Kidney glomerular epithelial cell (primary cell): ENCODE results near the gene KCNIP1.
"Not testable (repeated sequence)": the region's sequence is repeated elsewhere in the genome, so short reads cannot be mapped to it uniquely, and the experiment has no call there.

Experiments
- DNase-seq: peaks from one replicate; lab custom pipeline; 2025; lab: John Stamatoyannopoulos, UW

The KCNIP1 gene

DNA sequence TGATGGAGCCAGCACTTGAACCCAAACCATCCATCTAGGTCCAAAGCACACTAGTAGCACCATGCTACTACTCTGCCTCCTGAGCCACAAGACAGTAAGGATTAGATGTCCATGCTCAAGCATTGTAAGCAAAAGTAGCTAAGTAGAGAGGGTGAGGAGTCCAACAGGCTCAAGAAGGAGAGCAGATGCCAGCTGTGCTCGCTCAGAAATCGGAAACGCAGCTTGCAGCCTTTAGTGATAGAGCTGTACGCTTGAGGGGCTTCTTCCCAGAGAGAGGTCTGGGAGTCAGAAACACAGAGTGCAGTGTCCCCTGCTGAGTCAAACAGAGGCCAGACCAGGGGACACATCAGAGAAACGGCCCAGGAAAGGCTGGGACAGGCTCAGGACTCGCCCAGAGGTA, 247.0 kb downstream of the KCNIP1 start:
- DNase-seq, result no peak

DNA sequence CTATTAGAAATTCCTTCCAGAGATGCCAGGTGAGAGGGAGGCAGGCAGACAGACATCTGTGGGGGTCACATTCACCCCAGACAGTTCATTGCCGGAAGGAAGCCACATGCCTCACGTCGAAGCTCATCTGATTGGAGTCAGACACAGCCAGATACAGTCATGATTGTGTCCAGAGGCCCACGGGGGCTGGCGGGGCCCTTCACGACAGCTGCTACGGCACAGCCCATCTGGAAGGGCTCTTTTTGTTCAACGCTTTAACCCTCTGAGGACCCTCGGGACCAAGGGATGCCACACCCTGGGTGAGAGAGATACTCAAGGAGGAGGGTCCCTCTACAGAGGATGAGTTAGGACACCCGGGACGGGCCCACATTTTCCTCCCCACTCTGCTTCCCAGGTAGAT, 247.8 kb downstream of the KCNIP1 start:
- no peak for DNase-seq

DNA sequence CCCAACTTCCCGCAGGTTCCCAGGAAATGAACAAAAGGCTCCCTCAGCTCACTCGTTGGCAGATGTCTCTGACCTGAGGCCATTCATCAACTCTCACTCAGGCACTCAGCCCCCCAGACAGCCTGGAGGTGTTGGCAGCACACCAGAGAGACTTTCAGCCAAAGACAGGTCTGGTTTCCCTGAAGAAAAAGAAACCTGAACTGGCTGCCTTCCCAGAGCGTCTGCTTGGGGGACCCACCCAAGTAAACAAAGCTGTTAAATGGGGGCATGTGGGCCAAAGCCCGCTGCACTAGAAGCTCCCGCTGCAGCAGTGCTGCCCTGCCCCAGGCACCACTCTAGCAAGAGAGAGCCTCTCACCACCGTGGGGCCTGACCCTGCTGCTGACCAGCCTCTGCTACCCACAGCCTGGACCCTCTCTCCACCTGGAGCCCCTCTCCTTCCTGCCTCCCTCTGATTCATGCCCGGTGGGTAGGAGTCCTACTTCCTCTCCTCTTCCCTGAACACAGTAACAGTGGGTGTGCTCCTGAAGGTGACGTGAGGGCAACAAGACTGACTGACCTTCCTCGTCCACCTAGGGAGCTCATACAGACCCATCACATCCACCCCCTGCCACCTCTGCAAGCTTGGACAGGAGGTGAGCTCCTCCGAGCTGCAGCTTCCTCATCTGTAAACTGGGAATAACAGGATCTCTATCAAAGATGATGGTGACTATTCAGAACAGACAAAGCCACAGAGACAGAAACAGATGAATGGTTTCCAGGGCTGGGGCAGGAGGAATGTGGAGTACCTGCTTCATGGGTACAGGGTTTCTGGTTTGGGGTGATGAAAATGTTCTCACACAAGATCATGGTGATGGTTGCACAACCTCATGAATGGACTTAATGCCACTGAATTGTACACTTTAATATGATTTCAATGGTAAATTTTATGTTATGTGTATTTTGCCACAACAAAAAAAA, 248.7 kb downstream of the KCNIP1 start:
- no peak for DNase-seq

DNA sequence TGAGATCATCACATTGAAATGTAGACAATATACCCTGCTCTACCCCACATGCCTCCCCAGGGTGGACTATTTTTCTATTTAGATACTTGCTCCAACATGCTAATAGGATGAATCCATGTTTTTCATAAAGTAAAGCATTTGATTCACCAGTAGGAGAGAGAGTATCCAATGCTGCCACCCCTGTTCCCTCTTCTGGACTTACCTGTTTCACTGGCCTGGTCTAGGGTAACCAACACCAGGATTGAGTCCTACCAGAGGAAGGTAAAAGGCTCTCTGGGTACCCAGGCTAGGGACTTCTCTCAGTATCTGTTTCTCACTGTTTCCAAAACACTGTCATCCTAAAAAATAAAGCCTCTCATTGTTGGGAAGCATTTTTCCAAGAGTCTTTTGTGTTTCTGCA, 249.5 kb downstream of the KCNIP1 start:
- DNase-seq, result no peak

DNA sequence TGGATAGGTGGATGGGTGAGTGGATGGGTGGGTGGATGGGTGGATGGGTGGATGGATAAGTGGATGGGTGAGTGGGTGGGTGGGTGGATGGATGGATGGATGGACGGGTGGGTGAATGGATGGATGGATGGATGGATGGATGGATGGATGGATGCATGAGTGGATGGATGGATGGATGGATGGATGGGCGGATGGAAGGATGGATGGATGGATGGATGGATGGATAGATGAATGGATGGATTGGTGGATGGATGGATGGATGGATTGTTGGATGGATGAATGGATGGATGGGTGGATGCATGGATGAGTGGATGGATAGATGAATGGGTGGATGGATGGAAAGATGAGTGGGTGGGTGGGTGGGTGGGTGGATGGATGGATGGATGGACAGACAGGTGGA, 250.7 kb downstream of the KCNIP1 start:
- DNase-seq, result not testable (repeated sequence)

DNA sequence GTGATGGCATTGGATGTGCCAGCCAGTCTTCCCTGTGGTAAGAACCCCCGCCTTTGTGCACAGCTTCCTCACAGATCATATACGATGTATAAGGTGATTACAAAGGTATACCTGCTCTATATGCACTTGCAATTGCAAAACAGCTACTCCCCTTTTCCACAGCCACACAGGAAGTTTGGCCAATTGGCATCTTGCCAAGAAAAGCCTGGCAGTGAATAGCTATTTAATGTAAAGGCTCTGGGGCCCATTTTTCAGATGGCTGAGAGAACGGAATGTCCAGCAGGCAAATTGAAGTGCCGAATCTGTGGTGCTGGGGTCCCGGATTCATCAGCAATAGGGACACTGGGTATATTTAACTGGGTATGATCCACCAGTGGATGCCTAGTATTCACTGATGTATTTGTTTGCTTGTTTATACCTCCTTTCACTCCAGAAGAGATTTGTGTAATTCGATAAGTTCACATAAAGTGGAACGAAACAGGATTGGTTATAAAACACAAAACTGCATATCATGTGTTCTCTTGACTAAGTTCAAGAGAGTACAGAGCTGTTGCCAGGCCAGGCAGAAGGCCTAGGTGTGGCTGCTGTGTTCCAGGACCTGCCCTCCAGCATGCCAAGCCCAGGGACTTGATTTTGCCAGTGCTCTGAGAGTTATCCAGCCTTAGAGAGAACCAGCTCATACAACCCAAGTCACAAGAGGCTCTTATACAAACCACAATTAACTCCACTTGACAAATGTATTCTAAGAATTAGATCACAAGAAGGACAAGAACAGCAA, 252.0 kb downstream of the KCNIP1 start:
- no peak for DNase-seq

DNA sequence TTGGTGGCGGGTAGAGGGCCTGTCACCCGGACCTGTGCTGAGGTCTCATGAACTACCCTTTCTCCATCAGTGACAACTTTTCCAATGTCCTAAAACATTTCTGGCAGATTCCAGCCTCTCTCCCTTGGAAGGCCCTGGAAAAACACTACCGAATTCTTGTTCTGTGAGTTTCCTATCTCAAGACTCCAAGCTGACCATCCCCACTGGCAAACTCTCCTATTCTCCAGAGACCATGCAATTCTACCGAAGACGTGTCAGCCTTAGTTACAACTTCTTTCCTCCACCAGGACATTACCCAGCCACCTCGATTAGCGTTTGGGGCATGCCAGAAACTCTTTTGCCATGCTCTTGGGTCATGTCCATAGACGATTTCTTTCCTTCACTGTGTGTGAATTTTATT, 252.9 kb downstream of the KCNIP1 start:
- no peak for DNase-seq

DNA sequence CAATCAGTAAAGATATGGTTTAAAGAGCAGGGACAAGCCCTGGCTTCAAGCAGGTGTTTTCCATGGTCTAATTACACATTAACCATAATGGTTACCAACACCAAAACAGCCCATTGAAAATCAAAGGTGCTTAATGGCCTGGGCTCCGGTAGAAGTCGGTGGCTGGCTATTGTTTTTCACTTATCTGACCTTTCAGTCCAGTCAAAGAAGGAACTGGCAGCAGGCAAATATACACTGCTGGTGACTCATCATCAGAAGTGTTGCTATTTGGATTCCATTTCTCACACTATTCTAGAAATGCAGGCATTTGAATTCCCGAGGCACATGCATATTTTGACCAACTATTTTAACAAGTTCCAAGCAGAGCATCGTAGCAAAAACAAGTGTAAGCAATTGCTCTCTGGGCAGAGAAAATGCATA, 253.4 kb downstream of the KCNIP1 start:
- peak; percentile 38 for DNase-seq

DNA sequence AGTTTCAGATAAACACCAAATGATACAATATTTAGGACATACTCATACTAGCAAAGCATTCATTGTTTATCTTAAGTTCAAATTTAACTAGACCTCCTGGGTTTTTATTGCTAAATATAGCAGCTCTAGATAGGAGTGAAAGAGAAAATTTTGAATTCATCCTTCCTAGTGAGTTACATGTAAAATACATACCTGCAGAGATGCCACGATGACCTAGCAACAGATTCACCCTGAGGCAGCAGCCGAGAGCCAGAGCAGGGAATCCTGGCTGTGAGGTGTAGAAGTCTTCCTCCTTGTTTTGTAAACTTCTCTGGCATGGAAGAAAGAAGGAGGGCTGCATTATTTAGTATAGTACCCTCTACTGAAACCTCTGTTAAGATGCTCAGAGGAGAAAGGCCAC, 253.8 kb downstream of the KCNIP1 start:
- no peak for DNase-seq

DNA sequence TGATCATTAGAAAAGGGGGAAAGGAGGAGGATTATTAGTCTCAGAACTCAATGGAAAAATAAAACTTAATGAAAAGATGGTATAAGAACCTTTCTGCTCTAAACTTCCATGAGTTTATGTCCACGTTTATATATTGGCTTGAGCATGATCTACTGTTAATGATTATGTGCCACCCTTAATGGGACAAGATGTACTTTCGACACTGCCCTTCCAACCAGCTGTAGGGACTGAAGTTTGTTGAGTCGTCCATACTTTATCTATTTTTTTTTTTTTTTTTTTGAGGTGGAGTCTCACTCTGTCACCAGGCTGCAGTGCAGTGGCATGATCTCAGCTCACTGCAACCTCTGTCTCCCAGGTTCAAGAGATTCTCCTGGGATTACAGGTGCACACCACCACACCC, 254.7 kb downstream of the KCNIP1 start:
- DNase-seq, result no peak

DNA sequence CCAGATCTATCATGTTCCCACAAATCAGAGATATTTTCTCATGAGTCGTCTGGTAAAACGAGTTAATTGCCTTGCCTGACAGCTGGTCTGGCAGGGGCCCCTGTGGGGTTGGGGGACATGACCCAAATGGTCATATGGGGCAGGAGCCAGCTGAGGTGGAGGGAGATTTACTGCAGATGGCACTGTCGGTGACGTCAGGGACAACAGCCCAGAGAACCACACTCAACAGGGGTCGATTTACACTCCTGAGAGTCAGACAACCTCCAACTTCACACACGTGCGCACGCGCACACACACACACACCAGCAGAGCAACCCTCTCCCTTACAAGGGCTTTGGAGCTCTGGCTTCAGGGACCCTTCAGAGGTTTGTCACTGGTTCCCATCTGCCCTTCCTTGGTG, 256.3 kb downstream of the KCNIP1 start:
- no peak for DNase-seq

DNA sequence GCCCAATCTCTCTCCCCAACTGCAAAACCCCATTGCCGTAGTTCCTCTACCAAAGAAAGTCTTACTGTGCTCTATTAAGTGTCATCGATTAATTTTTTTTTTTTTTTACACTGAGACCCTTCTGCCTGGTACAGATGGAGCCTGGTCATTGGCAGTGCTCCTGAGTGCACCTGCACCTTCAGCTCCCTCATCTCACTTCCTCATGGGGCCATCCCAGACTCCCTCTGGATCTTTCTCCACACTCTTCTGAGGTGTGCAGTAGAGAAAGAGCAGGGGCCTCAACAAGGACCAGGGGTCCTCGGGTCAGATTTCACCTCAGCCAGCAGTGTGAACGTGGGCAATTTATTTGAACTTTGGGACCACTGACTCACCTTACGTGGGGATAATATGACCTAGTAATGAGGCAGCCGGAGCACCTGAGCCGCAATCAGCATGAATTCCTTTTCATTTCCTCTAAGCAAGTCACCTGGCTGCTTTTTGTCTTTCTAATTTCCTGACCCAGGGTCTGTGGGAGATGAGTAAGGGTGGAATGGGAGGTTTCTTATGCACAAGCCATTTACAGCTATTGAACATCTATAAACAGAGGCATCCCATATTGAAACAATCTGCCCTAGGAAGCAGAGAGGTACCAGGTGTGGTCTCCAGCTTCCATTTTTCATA, 257.4 kb downstream of the KCNIP1 start:
- DNase-seq, result no peak

DNA sequence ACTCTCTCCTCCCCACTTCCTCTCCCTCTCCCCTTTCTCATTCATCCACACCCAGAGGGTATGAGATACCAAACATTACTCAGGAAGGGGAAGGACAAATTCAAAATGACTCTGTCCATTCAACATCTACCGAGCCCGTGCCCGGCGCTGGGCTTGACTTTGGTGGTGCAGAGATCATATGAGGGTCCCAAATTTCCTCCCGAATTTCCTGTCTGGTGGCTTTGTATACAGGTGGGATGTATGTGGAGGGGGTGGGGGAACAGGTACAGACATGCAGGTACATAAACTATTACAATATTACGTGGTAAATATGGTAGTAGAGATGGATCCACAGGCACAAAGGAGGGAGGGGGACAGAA, 257.9 kb downstream of the KCNIP1 start:
- DNase-seq, result no peak

DNA sequence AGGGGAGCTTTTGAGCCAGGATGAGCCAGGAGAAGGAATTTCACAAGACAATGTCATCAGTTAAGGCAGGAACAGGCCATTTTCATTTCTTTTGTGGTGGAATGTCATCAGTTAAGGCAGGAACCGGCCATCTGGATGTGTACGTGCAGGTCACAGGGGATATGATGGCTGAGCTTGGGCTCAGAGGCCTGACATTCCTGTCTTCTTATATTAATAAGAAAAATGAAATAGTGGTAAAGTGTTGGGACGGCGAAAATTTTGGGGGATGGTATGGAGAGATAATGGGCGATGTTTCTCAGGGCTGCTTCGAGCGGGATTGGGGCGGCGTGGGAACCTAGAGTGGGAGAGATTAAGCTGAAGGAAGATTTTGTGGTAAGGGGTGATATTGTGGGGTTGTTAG, 258.5 kb downstream of the KCNIP1 start:
- not testable (repeated sequence) for DNase-seq

DNA sequence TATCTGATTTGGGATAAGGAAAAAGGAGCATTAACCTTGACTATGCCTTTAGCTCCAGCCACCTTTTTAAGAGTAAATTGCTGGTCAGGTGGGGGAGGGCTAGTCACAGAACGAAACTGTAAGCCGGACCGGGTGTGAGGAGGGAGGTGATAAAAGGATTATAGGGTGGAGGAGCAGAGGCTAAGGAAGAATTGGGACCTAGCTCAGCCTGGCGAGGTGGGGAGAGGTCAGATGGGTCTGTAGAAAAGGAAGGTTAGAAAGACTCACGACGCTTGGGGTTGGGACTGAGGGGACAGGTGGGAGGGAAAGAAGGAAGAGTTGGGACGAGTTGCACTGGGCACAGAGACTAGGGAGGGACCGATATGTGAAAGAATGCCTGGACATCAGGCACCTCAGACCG, 262.0 kb downstream of the KCNIP1 start:
- not testable (repeated sequence) for DNase-seq

DNA sequence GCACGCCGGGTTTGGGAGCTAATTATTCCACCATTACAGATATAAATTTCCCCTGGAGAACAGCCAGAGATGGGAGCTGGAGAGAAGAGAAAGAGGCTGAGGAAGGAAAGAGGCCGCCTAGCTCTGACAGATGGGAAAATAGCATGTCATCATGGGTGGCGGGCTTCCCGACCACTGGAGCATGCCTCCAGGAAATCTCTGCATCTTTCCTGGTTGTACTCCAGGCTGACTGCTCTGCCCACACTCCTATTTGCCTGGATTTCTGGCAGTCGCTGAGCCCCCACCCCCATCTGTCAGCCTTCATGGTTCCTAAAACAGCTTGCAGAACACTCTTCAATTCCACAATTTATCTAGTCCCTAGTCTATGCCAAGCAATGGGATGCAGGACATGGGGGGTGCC, 265.4 kb downstream of the KCNIP1 start:
- no peak for DNase-seq

DNA sequence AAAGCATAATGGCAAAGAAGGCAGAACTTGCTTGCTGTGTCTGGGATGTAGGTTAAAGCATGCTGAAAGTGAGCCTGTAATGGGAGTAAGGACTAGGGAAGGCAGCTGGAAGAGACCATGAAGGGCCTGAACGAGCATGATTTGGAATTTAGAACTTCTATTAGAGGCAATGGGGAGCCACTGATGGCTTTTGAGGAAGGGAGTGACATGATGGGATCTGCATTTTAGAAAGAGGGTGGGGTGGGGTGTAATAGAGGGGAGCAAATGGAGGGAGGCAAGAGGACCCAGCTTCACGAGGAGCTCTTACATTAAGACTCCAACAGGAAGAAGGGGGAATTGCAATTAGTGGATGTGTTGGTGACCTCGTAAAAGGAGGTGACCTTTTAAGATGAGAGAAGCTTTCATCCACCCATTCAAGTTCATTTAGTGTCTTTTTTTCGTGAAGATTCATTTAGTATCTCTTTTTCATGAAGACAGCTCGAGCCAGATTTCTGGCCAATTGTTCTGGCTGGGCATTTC, 266.1 kb downstream of the KCNIP1 start:
- no peak for DNase-seq

DNA sequence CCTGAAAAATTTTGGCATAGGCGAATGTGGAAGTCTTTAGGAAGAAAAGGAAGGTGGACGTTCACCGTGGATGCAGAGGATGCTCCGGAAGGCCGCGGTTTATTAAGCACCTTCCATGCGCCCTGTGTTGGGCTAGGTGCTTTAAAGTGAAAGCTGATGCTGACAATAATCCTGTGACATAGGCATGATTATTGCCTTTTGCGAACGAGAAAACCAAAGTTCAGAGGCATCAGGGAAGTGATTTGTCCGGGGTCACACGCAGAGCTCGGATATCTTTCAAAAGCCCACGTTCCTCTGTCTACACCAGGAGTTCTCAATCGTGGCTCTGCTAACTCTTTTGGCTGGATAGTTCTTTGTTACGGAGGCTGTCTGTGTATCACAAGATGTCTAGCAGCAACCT, 267.7 kb downstream of the KCNIP1 start:
- DNase-seq, result no peak

DNA sequence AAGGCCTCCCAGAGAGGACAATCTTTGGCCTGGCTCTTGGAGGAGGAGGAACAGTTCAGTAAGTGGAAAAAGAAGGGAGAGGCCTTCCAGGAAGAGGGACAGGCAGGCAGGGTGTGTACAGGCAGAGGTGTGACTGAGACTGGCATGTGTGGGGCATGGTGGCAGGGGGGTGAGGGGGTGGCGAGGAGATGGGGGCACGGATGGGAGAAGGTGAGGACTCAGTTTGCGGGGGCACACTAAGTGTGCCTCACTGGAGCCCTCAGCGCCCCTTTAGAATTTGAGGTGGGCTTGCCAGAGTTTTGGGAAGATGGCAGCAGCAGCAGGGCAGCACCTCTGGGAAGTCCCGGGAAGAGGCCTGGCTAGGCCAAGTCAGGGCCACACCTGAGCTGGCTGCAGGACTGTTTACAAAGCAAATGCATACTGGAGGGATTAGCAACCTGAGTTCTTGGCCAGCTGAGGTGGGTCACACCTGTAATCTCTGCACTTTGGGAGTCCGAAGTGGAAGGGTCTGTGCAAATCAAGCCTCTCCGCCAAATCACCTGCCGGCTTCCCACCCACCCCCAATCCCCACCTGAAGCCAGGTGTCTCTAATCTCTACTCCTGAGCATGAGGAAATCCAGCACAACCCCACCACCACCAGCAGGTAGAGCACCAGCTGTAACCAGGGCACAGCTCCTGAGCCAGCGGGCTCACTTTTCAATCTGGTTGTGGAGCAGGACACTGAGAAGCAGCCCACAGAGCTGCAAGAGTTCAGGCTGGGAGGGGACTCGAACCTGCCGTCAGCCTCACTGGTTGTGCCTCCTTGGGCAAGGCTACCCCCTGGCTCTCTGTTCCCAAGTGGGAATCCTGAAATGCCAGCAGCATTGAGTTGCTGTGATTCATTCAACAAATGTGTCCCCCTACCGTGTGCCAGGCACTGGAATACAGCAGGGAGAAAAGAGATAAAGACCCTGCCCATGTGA, 269.5 kb downstream of the KCNIP1 start:
- DNase-seq, result no peak

DNA sequence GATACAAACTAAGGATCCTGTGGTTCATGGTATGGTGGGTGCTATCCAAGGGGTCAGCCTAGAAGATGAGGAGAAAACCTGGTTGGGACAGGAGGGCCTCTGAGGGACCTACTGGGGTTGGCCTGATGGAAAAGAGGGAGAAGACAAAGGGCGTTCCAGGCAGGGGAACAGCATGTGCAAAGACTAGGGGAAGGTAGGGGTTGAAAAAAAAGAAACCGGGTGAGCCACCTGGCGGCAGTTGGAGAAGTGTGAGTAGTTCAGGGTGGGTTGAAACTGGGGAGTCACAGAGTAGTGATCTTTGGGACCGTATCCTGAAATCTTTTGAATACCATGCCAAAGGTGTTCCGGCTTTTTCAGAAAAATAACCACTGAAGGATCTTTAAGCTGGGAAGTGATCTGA, 271.0 kb downstream of the KCNIP1 start:
- DNase-seq, result no peak

DNA sequence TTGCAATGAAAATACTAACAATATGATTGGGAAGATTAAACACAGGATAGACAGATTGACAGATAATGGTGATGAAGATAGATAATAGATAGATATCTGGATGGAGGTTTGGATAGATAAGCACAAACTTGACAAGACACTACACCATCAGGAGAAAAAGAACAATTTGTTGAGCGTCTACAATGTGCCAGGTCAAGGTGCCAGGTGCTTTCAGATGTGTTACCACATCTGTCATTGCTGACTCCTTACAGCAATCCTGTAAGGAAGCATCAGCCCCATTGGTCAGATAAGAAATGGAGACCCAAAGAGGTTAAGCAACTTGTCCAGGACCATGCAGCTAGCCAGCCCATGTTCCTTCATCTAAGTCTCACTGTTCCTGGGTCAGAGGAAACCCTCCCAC, 278.1 kb downstream of the KCNIP1 start:
- DNase-seq, result no peak
